GM21390 (cell line): ENCODE data around the gene ELF1.
"Not testable (repeated sequence)": the region's sequence is repeated elsewhere in the genome, so short reads cannot be mapped to it uniquely, and the experiment has no call there.

Experiments used
- ATAC-seq: cut with Tn5 transposase; IDR thresholded peaks from one replicate; pipeline ENCODE4 v1.9.1; 2021; ENCODE audit not compliant: unreplicated experiment

The ELF1 gene

DNA sequence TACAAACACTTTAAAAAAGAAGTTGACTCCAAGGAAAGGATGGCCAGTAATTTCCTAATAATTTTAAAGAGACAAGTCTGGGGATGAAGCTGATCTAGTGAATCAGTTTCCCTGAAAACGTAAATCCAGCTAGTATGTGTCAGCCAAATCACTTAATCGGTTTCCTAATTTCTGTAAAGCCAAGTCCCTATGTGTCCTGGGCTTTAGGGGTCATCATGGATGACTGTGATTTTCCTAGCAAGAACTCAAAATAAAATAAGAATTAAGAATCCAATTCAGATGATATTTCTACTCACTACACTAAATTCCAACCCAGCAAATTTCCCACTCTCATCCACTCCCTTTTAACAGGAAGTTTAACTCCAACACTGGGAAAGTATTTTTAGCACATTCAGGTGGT lies 35.9 kb downstream of the ELF1 start:
- ATAC-seq: no peak

DNA sequence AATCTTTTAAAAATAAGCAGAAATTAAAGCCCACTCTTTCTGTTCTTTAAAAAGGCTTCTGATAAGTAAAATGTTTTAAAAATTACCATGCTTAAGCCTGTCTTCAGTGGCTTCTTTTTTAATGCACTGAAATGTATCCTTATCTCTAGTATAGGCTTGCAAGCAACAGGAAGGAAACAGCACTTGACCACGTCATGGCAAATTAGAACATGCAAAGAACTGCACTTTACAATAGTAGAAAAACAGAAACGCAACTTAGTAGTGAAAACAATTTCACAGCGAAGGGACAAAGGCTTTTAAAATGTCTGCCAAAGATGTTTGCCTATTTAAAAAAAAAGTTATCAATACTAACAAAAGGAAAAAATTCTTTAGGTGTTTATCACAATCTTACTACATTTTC lies 36.3 kb downstream of the ELF1 start:
- ATAC-seq: peak; percentile 66

- no peak for ATAC-seq
Observed at GRCh38 chr13:40981949-40982348, 37.2 kb downstream of the ELF1 start.

DNA sequence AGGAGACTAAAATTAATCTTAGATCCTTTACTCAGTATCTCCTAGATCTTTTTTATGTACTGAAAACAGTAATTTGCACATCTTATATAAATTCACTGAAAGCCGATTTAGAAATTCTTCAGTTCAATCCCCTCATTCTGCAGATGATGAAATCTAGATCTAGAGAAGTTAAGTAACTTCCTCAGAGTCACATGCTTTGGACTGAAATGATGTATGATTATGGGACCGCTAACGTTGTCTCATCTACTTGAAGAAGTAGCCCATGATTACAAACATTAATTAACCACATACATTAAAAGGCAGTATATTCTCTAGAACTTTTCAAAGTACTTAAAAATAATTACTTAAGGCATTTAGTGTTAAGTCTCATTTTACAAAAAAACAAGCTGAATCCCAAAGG lies 37.8 kb downstream of the ELF1 start:
- ATAC-seq: no peak

GRCh38 chr13:40980461-40980860 lies 38.7 kb downstream of the ELF1 start:
- ATAC-seq: no peak

DNA sequence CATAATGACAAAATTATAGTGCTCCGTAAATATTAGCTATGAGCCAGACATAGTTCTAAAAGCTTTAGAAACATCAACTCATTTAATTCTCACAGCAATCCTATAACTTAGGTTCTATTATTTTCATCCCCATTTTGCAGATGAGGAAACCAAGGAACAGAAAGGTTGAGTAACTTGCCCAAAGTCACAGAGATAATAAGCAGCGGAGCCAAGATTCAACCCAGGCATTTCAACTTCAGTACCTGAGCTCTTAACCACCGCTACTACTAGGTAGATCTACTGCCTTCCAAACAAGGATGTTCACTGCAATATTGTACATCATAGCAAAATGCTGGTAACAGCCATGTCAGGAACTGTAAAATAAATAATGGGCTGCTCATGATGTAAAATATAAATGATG lies 39.9 kb downstream of the ELF1 start:
- ATAC-seq: no peak

GRCh38 chr13:40978109-40978508 lies 41.0 kb downstream of the ELF1 start:
- ATAC-seq: not testable (repeated sequence)

DNA sequence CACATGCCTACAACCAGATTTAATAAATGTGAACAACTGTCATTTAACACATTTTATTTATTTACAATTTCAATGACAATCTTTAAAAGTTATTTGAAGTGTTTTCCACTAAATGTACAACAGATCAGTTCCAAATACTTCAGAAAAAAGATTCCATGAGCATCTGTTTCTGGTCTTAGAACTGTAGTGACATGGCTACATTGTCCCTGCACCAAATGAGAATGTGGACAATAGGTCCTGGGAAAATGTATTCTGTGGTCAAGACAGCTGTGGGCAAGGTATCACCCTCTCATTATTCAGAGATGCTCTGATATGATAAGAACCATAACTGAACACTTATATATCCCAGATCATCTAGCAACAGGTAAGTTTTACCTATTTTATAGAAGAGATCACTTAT lies 43.7 kb downstream of the ELF1 start:
- ATAC-seq: no peak

DNA sequence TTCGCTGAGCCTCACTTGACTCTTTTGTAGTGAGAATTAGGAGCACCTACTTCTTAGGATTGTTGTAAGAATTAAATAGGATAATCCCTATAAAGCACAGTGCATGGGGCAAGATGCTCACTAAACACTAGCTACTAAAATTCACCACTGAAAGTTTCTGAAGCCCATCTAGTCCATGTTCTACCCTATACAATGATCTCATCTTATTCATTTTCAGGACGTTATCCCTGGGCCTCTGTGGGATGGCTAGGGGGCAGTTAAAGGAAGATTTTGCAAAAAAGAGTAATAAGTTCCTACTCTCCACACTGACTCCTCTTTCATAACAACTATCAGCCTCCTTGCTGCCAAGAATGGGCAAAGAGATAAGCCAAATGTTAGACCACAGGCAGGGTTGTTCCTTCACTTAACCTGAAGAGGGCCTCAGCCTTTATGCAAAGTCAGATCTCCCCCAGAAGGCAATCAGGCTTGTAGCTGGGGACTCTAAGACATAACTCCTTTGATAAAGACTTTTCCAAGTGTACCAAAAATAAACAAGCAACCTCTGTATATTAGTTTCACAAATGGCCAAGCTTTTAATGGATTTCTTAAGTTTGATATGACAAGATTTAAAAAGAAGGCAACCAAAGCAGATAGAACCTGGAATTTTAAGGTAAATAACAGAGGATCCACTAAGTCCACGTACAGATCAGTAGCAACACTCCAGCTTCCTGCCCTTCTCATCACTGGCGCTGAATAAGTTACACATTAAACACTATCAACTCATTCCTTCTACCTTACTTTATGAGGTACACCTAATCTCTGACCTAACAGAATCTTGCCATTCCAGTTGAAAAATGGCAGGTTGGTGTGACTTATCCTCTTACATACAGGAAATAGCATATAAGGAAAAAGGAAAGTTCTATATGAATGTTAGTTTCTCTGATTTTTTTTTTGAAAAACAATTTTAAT lies 44.4 kb downstream of the ELF1 start:
- peak; percentile 72 for ATAC-seq

DNA sequence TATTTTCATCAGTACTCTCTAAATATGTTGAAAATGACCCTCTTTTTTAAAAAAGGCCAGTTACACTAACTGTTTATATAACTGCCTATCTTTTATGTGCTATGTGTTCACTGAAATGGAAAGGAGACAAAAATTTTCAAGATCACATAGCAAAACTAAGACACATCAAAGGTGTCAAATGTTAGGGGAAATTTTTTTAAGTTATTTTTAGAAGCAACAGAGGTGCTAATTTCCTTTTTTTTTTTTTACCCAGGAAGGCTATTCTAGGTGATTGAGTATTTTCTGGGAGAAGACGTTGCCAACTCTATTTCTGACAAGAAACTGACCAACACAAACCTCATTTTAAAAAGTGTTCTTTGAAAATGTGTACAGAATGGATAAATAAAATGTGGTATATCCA lies 45.7 kb downstream of the ELF1 start:
- ATAC-seq: no peak

DNA sequence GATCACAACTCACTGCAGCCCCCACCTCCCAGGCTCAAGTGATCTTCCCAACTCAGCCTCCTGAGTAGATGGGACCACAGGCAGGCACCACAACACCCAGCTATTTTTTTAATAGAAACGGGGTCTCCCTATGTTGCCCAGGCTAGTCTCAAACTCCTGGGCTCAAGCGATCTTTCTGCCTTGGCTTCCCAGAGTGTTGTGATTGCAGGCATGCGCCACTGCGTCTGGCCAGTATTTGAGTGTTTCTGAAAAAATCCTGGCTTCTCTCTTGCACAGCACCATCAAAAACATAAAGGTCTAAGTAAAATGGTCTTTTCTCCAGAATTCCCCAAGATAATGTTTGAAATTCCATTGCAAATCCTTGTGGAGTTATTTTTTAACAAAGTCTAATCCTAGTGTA lies 47.8 kb downstream of the ELF1 start:
- ATAC-seq: no peak

DNA sequence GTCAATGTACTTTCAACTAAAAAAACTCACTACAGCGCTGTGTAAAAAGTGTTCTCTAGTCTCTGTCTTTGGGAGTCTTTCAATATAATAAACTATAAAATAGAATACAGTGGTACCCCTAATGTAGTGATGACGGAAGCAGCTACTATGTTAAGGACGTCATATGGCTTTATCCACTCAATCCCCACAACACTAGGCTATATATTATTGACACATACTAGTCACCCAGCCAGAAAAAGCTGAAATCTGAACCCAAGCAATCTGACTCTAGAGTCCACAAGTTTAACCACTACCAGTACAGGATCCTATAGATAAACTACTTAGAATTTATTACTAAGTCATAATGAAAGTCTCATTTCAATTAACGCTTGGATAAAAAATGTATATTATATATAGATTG lies 48.3 kb downstream of the ELF1 start:
- no peak for ATAC-seq

GRCh38 chr13:40969169-40969901 lies 49.8 kb downstream of the ELF1 start:
- peak; percentile 72 for ATAC-seq

- ATAC-seq: no peak
Observed at GRCh38 chr13:40968416-40969000, 50.6 kb downstream of the ELF1 start.

DNA sequence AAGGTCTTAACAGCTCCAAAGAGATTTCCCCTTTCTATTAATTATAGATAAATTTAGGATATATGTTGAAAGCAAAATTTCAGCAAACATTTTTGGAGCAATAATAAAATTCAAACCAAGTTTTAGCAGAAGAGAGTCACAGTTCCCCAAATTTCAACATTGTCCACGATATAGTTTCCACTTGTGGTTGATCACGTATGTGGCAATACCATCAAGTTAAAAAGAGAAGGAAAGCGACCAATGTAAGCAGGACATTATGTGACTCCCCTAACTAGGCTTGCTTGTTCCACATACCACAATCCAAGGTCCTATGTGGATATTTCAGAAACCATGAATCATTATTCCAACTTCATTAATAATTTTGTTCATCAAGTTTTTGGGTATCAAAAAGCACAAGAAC lies 52.8 kb downstream of the ELF1 start:
- no peak for ATAC-seq

DNA sequence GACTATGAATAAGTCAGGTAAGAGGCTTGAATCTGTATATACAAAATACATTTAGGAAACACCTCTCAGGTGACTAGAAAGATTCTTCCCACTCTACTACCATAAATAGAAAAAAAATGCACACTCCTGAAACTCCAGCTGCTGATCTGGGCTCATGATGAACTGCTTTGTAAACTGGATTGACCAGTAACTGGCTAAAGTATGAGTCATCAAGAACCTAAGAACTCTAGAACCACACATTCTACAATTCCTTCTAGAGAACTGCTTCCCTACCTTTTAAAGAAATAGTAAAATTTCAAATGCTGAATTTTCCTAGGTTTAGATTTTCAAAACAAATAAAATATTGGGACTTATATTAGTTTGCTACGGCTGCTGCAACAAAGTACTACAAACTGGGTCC lies 55.2 kb downstream of the ELF1 start:
- ATAC-seq: no peak

DNA sequence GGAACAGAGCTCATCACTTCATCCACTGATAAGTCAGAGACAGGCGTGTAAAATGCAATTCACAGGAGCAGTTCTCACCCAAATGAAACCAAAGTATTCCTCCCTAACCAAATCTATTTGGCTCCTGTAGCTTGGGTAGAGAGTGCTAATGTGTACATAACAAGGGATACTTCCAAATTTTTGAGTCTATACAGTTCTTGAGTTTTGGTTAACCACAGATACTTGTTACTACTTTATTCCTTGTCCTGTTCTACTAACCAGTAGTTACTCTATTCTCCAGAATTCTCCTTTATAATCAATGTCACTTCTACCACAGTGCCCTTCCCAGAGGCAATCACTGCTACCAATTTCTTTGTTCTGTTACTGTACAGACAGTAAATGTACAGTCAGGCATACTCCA lies 57.3 kb downstream of the ELF1 start:
- ATAC-seq: no peak

GRCh38 chr13:40961214-40961613 lies 57.9 kb downstream of the ELF1 start:
- ATAC-seq: no peak

DNA sequence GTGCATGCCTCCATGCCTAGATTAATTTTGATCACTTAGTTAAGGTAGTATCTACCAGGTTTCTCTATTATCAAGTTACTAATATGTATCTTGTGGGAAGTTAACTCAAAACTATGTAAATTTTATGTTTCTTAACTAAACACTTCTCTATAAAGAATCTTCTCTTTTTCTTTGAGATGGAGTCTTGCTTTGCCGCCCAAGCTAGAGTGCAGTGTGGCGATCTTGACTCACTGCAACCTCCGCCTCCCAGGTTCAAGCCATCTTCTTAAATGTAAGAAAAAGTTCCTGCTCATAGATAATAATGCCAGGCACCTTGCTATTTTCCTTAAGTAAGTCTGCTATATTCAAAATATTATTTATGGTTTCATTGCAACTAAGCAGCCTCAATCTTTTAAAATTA lies 58.4 kb downstream of the ELF1 start:
- no peak for ATAC-seq

DNA sequence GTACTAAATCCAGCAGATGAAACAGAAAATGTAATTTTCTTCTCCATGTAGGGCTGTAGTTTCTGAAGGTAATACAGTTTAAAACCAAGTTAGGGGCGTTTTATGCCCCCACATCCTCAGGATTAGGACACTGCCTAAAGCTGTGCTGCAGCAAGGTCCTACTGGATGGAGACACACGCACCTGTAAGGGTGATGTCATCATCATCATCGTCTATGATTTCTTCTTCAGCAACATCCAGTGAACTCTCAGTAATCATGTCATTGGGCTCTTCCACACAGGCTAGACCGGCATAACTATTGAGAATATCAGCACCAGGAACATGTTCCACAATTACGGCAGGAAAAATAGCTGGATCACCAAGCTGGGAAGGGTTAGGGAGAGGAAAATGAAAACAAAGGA lies 60.5 kb downstream of the ELF1 start:
- ATAC-seq: no peak

- no peak for ATAC-seq
Observed at GRCh38 chr13:40946485-40946884, 72.6 kb downstream of the ELF1 start.

DNA sequence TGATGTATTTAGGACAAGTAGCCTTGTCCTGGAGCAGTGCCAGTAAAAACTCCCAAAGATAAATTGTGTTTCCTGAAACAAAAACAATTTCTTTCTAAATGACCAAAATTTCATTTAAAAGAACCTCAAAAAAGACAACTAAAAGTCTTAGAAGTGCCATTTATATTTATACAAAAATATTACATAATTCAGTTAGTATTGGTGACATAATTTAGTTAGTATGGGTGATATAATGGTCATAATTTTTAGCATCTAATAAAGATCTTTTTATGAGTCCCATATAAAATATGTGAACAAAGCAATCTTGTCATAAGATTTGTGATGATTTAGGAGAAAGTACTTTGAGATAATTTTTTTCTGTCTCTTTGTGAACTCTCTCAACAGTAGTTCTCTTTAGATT lies 76.0 kb downstream of the ELF1 start:
- ATAC-seq: no peak
